K562 (cell line): ENCODE measurements around the gene PARD3. TPM values are rescaled to one million over a fixed set of nuclear protein-coding genes. Genes with fewer than 3 reads are reported as not detected.

Experiments
- ATAC-seq: fragments of 200-7000 bp; cut with Tn5 transposase; 3 replicates; pipeline ENCODE4 v1.9.1; 2020; ENCODE audit warnings: moderate library complexity
- BruUV-seq: library from RNA; stranded (reverse); fragments of 400-500 nt; replicated peaks from 2 replicates; lab custom pipeline; 2021; lab: Mats Ljungman, UMichigan
- CTCF ChIA-PET: fragments of 300-600 bp; formaldehyde crosslinking; extraction: SDS; loops from one replicate; lab custom pipeline; 2021; ENCODE audit warnings: low intra/inter-chr PET ratio; lab: Yijun Ruan, JAX
- POLR2A ChIA-PET: fragments of 300-600, 350-650 bp; sonication (Branson Sonifier 250); formaldehyde crosslinking; extraction: SDS; loops from one replicate; lab custom pipeline; 2021; ENCODE audit warnings: antibody characterized with exemption, inconsistent platforms; lab: Yijun Ruan, JAX
- DNase-seq, 4 experiments: peaks; one replicate each; pipeline versions ENCODE4 v3.0.0 to v3.0.0-alpha.2; 2011 to 2018; ENCODE audit warnings: low spot score in 3 of 4, mixed read lengths in 3 of 4; ENCODE audit errors: extremely low read depth in 1 of 4
- FAIRE-seq: peaks from 2 replicates; lab custom pipeline; 2011; peaks lifted over from hg19 to GRCh38; lab: Jason Lieb, UNC
- H2AFZ ChIP-seq: 2 replicates; pipeline ENCODE4 v1.6.0; 2011; ENCODE audit warnings: low read depth, low read length, control low read depth, inconsistent platforms
- H3K27ac ChIP-seq: fragments of 200-600 bp; 3 replicates; pipeline ENCODE4 v1.8.0; 2011; ENCODE audit warnings: low read depth, mild to moderate bottlenecking, control low read depth, inconsistent platforms, low read length, moderate library complexity, mixed read lengths; ENCODE audit errors: extremely low read depth
- H3K27me3 ChIP-seq, 2 experiments: fragments of 300-600 bp in 1 of 2; 2 replicates in 1 of 2; 3 replicates in 1 of 2; pipeline versions ENCODE4 v1.6.0 to v1.8.0; 2011; ENCODE audit warnings: inconsistent platforms in 2 of 2, low read length in 2 of 2, mild to moderate bottlenecking in 1 of 2, mixed read lengths in 1 of 2, moderate library complexity in 1 of 2; ENCODE audit not compliant: control insufficient read depth in 2 of 2, insufficient read depth in 2 of 2
- H3K36me3 ChIP-seq: fragments of 300-600 bp; 3 replicates; pipeline ENCODE4 v1.8.0; 2011; ENCODE audit warnings: mild to moderate bottlenecking, low read length, inconsistent platforms; ENCODE audit not compliant: control insufficient read depth, insufficient read depth
- H3K4me1 ChIP-seq, 2 experiments: fragments of 200-600 bp in 1 of 2; replicated peaks in 1 of 2; 2 replicates in 1 of 2; 3 replicates in 1 of 2; pipeline versions ENCODE4 v1.5.1 to v1.8.0; 2011; ENCODE audit warnings: inconsistent platforms in 2 of 2, low read length in 2 of 2, mild to moderate bottlenecking in 1 of 2, mixed read lengths in 1 of 2, moderate library complexity in 1 of 2; ENCODE audit not compliant: control insufficient read depth in 2 of 2, insufficient read depth in 2 of 2
- H3K4me2 ChIP-seq: 2 replicates; pipeline ENCODE4 v1.6.1; 2011; ENCODE audit warnings: low read length, control low read depth, inconsistent platforms, mixed read lengths; ENCODE audit not compliant: insufficient read depth
- H3K4me3 ChIP-seq: fragments of 200-600 bp; sonication (generic), shearing (Covaris generic); 2 replicates; pipeline ENCODE4 v1.5.1; 2016; ENCODE audit warnings: control low read depth, inconsistent platforms
- H3K79me2 ChIP-seq: fragments of 200-600 bp; 3 replicates; pipeline ENCODE4 v1.8.0; 2011; ENCODE audit warnings: low read length, inconsistent platforms; ENCODE audit not compliant: control insufficient read depth, insufficient read depth
- H3K9ac ChIP-seq, 2 experiments: 2 replicates each; pipeline versions ENCODE4 v1.6.0 to v1.6.1; 2011; ENCODE audit warnings: low read depth in 2 of 2, low read length in 2 of 2, control low read depth in 1 of 2, inconsistent platforms in 1 of 2, mild to moderate bottlenecking in 1 of 2, mixed read lengths in 1 of 2; ENCODE audit not compliant: insufficient read depth in 1 of 2
- H3K9me1 ChIP-seq: one replicate; pipeline ENCODE4 v1.6.0; 2011; ENCODE audit warnings: inconsistent platforms, mild to moderate bottlenecking, low read length, moderate library complexity; ENCODE audit not compliant: control insufficient read depth, insufficient read depth
- H3K9me3 ChIP-seq: replicated peaks from 2 replicates; pipeline ENCODE4 v1.5.1; 2011; ENCODE audit warnings: low read depth, low read length, inconsistent platforms; ENCODE audit not compliant: control insufficient read depth, insufficient read depth
- H4K20me1 ChIP-seq: replicated peaks from 2 replicates; pipeline ENCODE4 v1.6.1; 2011; ENCODE audit warnings: low read length, inconsistent platforms, mixed read lengths; ENCODE audit not compliant: control insufficient read depth, insufficient read depth
- CTBP1 ChIP-seq: fragments of 450-650 bp; IDR thresholded peaks from 2 replicates; pipeline ENCODE4 v1.6.1; 2016; ENCODE audit warnings: borderline replicate concordance
- HOXB6 ChIP-seq: fragments of 250-450 bp; sonication (Bioruptor Pico); IDR thresholded peaks from 2 replicates; pipeline ENCODE4 v1.5.1; 2022; ENCODE audit warnings: mild to moderate bottlenecking, borderline replicate concordance
- LCOR ChIP-seq: sonication (generic); formaldehyde crosslinking; IDR thresholded peaks from 2 replicates; pipeline ENCODE4 v1.8.0; 2022; ENCODE audit warnings: mild to moderate bottlenecking, missing genetic modification reagents
- ZNF589 ChIP-seq: fragments of 200-800 bp; sonication (Bioruptor generic); IDR thresholded peaks from 2 replicates; pipeline ENCODE4 v1.6.1; 2016; ENCODE audit warnings: low read depth, missing genetic modification characterization, missing compliant biosample characterization
- WGBS: fragments of 100-300 bp; shearing (Covaris generic); methylation state at CpG from one replicate; pipeline ENCODE4 v1.1.6; 2016; ENCODE audit warnings: low coverage, mixed read lengths; ENCODE audit not compliant: insufficient coverage; ENCODE audit errors: missing lambda C conversion rate; 5-methylcytosine and 5-hydroxymethylcytosine counted together
- in situ Hi-C: fragments of 300-500 bp; cut with MboI; formaldehyde crosslinking; loops from 4 replicates; pipeline ENCODE4 v1.15.0; 2018; ENCODE audit warnings: inconsistent platforms, mixed read lengths
- intact Hi-C: fragments of 100-400 bp; cut with micrococcal nuclease; formaldehyde crosslinking; loops from 2 replicates; pipeline ENCODE4 v1.14.2; 2022
- polyA plus RNA-seq, 8 experiments: library from polyadenylated mRNA; depleted of rRNA in 4 of 8; stranded (reverse) in 5 of 8; unstranded in 3 of 8; fragments of >200 nt; fragmentation: Nextera tagmentation in 2 of 8; fragmentation: Illumina TruSeq in 1 of 8; extraction: Ambion mirVana in 2 of 8; extraction: Trizol in 1 of 8; gene quantifications; 2 replicates each; pipeline versions ENCODE4 v1.2.1 to v1.2.3, GENCODE V29; 2011 to 2014; ENCODE audit warnings: inconsistent platforms in 1 of 8, missing spikeins in 1 of 8
- total RNA-seq, 7 experiments: library from RNA; depleted of rRNA in 6 of 7; stranded (reverse); fragments of >200 nt in 6 of 7; fragmentation: Illumina TruSeq in 2 of 7; extraction: Trizol in 2 of 7; gene quantifications; 2 replicates each; pipeline versions ENCODE4 v1.2.1 to v1.2.3, GENCODE V29; 2011 to 2021; ENCODE audit warnings: low replicate concordance in 1 of 7
- TF ChIP-seq, protein P1 (sequence below): fragments of 450-650 bp; IDR thresholded peaks from 2 replicates; pipeline ENCODE4 v1.6.1; 2016
- TF ChIP-seq, protein P2 (sequence below): sonication (generic); formaldehyde crosslinking; IDR thresholded peaks from 2 replicates; pipeline ENCODE4 v1.8.0; 2022; ENCODE audit warnings: missing genetic modification reagents, mild to moderate bottlenecking, moderate library complexity, borderline replicate concordance
- TF ChIP-seq, protein P3 (sequence below): fragments of 450-650 bp; IDR thresholded peaks from 2 replicates; pipeline ENCODE4 v1.6.1; 2016; ENCODE audit warnings: mild to moderate bottlenecking, moderate library complexity

The PARD3 gene
- total and polyA plus RNA-seq, 9 of the 15 experiments (the other 6 are each of a cell fraction or from before 2014, with no cell fraction given): 2.7 to 11.7 (median 7.7) TPM

DNA sequence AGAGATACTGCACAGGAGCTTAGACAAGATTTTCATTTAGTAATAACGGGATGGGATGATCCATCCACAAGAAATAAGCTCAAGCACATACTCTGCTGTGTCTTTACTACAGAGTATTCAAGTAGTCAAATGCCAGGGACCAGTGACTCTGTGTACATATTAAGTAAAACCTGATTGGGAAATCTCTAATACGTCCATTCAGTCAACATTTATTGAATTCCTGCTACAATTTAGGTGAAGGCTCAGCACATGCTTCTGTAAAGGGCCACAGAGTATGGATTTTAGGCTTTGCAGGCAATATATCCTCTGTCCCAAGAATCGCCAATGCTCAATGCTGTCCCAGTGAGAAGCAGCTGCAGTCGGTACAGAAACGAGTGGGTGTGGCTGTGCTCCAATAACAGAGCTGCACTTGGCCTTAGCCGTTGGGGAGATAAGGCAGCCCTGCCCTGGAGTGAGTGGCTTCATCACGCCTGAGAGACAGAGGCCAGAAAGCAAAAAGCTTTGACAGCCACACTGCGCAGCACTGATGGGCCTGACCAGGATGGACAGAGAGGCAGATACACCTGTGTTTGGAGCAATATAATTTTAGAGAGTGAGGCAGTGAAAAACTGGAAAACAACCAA lies 186.8 kb downstream of the PARD3 start:
- Histone ChIP-seq H3K9me1 (no peaks in the 10 kb centered on the region), H3K27ac (no peak overlapping the region), H3K27me3 (peaks cover 0 to 7% of the 10 kb centered on the region in 2 experiments; a peak in 1 of 5 replicates), H3K9me3 (no peaks in the 10 kb centered on the region), H3K4me2 (peak overlapping the region; percentile 40), H3K79me2 (no peaks in the 10 kb centered on the region), H3K36me3 (no peaks in the 10 kb centered on the region), H3K4me1 (peaks cover 4 to 10% of the 10 kb centered on the region in 2 experiments; a peak in 2 of 5 replicates), H2AFZ (0 out of 2 replicates have a peak overlapping the region, but pooled peaks have one; percentile 23), H3K9ac (no peak overlapping the region), H4K20me1 (0 out of 2 replicates have a peak, but pooled peaks cover 4% of the 10 kb centered on the region), H3K4me3 (no peak overlapping the region)
- in situ Hi-C loops: loop anchor here (25.0 kb wide), 1 partner anchor 791 kb away; no protein-coding TSS in a partner anchor
- POLR2A ChIA-PET: interaction anchor here (0.9 kb wide), 1 partner anchor 10 kb away, joined by 4 read pairs; no protein-coding TSS in a partner anchor
- intact Hi-C loops: no loop called here
- FAIRE-seq: peak; percentile 92
- WGBS: 2% methylated on average over 8 of the region's 8 CpGs
- peak; percentile 37 to 78 (median 64) for DNase-seq
- CTCF ChIA-PET: no interaction called here
- no TSS peak for BruUV-seq
- peak; percentile 99 for ATAC-seq
- TF ChIP-seq, protein P1, sequence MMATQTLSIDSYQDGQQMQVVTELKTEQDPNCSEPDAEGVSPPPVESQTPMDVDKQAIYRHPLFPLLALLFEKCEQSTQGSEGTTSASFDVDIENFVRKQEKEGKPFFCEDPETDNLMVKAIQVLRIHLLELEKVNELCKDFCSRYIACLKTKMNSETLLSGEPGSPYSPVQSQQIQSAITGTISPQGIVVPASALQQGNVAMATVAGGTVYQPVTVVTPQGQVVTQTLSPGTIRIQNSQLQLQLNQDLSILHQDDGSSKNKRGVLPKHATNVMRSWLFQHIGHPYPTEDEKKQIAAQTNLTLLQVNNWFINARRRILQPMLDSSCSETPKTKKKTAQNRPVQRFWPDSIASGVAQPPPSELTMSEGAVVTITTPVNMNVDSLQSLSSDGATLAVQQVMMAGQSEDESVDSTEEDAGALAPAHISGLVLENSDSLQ: peak; percentile 56
- no peak for TF ChIP-seq HOXB6 (CRISPR knock-in tag)
- 0 out of 2 replicates have a peak, but pooled peaks have one; percentile 26 for TF ChIP-seq LCOR
- TF ChIP-seq, protein P2, sequence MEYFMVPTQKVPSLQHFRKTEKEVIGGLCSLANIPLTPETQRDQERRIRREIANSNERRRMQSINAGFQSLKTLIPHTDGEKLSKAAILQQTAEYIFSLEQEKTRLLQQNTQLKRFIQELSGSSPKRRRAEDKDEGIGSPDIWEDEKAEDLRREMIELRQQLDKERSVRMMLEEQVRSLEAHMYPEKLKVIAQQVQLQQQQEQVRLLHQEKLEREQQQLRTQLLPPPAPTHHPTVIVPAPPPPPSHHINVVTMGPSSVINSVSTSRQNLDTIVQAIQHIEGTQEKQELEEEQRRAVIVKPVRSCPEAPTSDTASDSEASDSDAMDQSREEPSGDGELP (CRISPR knock-in tag): peak; percentile 40; the same call in 1 of the 2 replicates
- no peak for TF ChIP-seq ZNF589 (CRISPR knock-in tag)
- TF ChIP-seq CTBP1: peak; percentile 54; the same call in 1 of the 2 replicates
- TF ChIP-seq, protein P3, sequence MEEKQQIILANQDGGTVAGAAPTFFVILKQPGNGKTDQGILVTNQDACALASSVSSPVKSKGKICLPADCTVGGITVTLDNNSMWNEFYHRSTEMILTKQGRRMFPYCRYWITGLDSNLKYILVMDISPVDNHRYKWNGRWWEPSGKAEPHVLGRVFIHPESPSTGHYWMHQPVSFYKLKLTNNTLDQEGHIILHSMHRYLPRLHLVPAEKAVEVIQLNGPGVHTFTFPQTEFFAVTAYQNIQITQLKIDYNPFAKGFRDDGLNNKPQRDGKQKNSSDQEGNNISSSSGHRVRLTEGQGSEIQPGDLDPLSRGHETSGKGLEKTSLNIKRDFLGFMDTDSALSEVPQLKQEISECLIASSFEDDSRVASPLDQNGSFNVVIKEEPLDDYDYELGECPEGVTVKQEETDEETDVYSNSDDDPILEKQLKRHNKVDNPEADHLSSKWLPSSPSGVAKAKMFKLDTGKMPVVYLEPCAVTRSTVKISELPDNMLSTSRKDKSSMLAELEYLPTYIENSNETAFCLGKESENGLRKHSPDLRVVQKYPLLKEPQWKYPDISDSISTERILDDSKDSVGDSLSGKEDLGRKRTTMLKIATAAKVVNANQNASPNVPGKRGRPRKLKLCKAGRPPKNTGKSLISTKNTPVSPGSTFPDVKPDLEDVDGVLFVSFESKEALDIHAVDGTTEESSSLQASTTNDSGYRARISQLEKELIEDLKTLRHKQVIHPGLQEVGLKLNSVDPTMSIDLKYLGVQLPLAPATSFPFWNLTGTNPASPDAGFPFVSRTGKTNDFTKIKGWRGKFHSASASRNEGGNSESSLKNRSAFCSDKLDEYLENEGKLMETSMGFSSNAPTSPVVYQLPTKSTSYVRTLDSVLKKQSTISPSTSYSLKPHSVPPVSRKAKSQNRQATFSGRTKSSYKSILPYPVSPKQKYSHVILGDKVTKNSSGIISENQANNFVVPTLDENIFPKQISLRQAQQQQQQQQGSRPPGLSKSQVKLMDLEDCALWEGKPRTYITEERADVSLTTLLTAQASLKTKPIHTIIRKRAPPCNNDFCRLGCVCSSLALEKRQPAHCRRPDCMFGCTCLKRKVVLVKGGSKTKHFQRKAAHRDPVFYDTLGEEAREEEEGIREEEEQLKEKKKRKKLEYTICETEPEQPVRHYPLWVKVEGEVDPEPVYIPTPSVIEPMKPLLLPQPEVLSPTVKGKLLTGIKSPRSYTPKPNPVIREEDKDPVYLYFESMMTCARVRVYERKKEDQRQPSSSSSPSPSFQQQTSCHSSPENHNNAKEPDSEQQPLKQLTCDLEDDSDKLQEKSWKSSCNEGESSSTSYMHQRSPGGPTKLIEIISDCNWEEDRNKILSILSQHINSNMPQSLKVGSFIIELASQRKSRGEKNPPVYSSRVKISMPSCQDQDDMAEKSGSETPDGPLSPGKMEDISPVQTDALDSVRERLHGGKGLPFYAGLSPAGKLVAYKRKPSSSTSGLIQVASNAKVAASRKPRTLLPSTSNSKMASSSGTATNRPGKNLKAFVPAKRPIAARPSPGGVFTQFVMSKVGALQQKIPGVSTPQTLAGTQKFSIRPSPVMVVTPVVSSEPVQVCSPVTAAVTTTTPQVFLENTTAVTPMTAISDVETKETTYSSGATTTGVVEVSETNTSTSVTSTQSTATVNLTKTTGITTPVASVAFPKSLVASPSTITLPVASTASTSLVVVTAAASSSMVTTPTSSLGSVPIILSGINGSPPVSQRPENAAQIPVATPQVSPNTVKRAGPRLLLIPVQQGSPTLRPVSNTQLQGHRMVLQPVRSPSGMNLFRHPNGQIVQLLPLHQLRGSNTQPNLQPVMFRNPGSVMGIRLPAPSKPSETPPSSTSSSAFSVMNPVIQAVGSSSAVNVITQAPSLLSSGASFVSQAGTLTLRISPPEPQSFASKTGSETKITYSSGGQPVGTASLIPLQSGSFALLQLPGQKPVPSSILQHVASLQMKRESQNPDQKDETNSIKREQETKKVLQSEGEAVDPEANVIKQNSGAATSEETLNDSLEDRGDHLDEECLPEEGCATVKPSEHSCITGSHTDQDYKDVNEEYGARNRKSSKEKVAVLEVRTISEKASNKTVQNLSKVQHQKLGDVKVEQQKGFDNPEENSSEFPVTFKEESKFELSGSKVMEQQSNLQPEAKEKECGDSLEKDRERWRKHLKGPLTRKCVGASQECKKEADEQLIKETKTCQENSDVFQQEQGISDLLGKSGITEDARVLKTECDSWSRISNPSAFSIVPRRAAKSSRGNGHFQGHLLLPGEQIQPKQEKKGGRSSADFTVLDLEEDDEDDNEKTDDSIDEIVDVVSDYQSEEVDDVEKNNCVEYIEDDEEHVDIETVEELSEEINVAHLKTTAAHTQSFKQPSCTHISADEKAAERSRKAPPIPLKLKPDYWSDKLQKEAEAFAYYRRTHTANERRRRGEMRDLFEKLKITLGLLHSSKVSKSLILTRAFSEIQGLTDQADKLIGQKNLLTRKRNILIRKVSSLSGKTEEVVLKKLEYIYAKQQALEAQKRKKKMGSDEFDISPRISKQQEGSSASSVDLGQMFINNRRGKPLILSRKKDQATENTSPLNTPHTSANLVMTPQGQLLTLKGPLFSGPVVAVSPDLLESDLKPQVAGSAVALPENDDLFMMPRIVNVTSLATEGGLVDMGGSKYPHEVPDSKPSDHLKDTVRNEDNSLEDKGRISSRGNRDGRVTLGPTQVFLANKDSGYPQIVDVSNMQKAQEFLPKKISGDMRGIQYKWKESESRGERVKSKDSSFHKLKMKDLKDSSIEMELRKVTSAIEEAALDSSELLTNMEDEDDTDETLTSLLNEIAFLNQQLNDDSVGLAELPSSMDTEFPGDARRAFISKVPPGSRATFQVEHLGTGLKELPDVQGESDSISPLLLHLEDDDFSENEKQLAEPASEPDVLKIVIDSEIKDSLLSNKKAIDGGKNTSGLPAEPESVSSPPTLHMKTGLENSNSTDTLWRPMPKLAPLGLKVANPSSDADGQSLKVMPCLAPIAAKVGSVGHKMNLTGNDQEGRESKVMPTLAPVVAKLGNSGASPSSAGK: 0 out of 2 replicates have a peak, but pooled peaks have one; percentile 10
